HG02678 (cell line): ENCODE results near the gene STAT4.

Experiments used
- ATAC-seq: cut with Tn5 transposase; IDR thresholded peaks from one replicate; pipeline ENCODE4 v1.9.1; 2021; ENCODE audit warnings: mild to moderate bottlenecking, moderate library complexity; ENCODE audit not compliant: unreplicated experiment

The STAT4 gene

GRCh38 chr2:190979906-190980629 lies 170.7 kb downstream of the STAT4 start:
- ATAC-seq = no peak
